Measurements from ENCODE around the gene SPP2. TPM values are rescaled to one million over a fixed set of nuclear protein-coding genes. Genes with fewer than 3 reads are reported as not detected.

The SPP2 gene
- total RNA-seq, 1 donor from 2014 or later, result not detected

GRCh38 chr2:234099266-234099665 is 48.8 kb downstream of the SPP2 start:
- no peak overlapping the region for H3K4me3 ChIP-seq (ENCODE audit: low read depth, low read length)
- TF ChIP-seq CTCF (conservative IDR thresholded peaks at IDR 0.05; ENCODE audit: low read depth, low read length), result no peak
- no peak for DNase-seq (ENCODE audit: low read depth)

- TF ChIP-seq CTCF (conservative IDR thresholded peaks at IDR 0.05; ENCODE audit: low read depth, low read length), result no peak
- DNase-seq (ENCODE audit: low read depth), result no peak
- no peak overlapping the region for H3K4me3 ChIP-seq (ENCODE audit: low read depth, low read length)
Observed at GRCh38 chr2:234100686-234101085, 50.2 kb downstream of the SPP2 start.

GRCh38 chr2:234102112-234102511 is 51.6 kb downstream of the SPP2 start:
- DNase-seq (ENCODE audit: low read depth), result no peak
- TF ChIP-seq CTCF (conservative IDR thresholded peaks at IDR 0.05; ENCODE audit: low read depth, low read length), result peak; percentile 29
- H3K4me3 ChIP-seq (ENCODE audit: low read depth, low read length), result no peak overlapping the region

GRCh38 chr2:234107861-234108260 is 57.4 kb downstream of the SPP2 start:
- no peak for TF ChIP-seq CTCF (conservative IDR thresholded peaks at IDR 0.05; ENCODE audit: low read depth, low read length)
- H3K4me3 ChIP-seq (ENCODE audit: low read depth, low read length), result no peak overlapping the region
- DNase-seq (ENCODE audit: low read depth), result no peak

- TF ChIP-seq CTCF (conservative IDR thresholded peaks at IDR 0.05; ENCODE audit: low read depth, low read length), result no peak
- DNase-seq (ENCODE audit: low read depth), result no peak
- no peak overlapping the region for H3K4me3 ChIP-seq (ENCODE audit: low read depth, low read length)
Observed at GRCh38 chr2:234109321-234109720, 58.8 kb downstream of the SPP2 start.

GRCh38 chr2:234110219-234110618 is 59.7 kb downstream of the SPP2 start:
- no peak overlapping the region for H3K4me3 ChIP-seq (ENCODE audit: low read depth, low read length)
- no peak for DNase-seq (ENCODE audit: low read depth)
- no peak for TF ChIP-seq CTCF (conservative IDR thresholded peaks at IDR 0.05; ENCODE audit: low read depth, low read length)

GRCh38 chr2:234111523-234111922 is 61.0 kb downstream of the SPP2 start:
- DNase-seq (ENCODE audit: low read depth), result no peak
- no peak for TF ChIP-seq CTCF (conservative IDR thresholded peaks at IDR 0.05; ENCODE audit: low read depth, low read length)

More at GRCh38 chr2:234111523-234111922, 61.0 kb downstream of the SPP2 start:
- no peak overlapping the region for H3K4me3 ChIP-seq (ENCODE audit: low read depth, low read length)
